HG02970 (cell line): Measurements from ENCODE around the gene AGMO.

ENCODE experiments used
- ATAC-seq: cut with Tn5 transposase; IDR thresholded peaks from one replicate; pipeline ENCODE4 v1.9.1; 2021; ENCODE audit warnings: mild to moderate bottlenecking, moderate library complexity, moderate number of reproducible peaks; ENCODE audit not compliant: unreplicated experiment, low FRiP score

Gene AGMO

DNA sequence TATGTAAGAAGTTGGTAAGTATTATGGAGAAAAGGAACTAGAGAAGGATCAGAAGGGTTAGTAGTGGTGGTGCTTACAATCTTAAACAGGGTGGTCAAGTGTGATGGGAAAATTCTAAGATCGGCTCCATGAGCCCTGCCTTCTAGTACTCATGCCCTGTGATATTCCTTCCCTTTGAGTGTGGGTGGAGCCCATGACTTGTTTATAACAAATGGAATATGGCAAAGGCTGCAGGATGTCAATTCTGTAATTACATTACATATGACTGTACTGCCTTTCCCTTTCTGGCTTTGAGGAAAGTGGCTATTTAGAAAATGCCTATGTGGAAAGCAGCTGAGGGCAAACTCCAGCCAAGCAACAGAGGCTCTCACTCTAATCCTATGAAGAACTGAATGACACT, 309.6 kb downstream of the AGMO start:
- no peak for ATAC-seq

GRCh38 chr7:15248514-15248913, 313.3 kb downstream of the AGMO start:
- no peak for ATAC-seq

DNA sequence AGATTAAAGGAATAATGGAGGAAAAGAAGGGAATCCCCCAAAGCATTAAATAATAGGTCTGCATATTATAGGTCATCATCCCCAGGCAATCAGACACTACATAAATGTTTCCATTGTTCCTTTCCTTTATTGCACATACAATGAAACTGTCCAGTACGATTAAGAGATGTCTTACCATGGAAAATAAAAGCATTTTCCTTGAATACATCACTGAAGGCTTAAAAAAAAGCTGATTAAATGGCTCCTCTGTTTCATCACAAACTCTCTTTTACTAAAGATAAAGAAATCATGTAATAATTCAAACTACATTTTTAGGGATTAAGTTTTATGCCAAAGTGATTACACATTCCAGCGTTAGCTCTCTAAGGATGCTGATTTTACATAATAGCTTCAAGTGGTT, 316.0 kb downstream of the AGMO start:
- ATAC-seq = no peak

DNA sequence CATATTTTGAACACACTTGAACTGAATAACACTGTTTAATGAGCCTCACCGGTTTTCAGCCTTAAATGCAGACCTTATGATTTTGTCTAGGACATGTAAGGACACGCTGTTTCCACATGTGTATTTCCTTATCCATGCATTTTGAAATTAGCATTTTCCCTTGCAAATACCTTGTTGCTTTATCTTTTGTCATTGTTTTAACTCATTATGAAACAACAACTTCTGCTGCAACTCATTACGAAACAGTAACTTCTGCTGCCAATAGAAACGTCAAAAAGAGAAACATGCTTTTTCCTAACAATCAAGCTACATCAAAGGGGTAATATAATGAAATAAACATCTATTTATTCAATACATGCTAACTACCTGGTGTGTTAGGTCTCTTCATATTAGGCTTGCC, 322.0 kb downstream of the AGMO start:
- no peak for ATAC-seq

GRCh38 chr7:15236952-15237351, 324.9 kb downstream of the AGMO start:
- ATAC-seq = no peak

GRCh38 chr7:15234431-15234830, 327.4 kb downstream of the AGMO start:
- no peak for ATAC-seq

- no peak for ATAC-seq
Measured at GRCh38 chr7:15228831-15229230, 333.0 kb downstream of the AGMO start.

DNA sequence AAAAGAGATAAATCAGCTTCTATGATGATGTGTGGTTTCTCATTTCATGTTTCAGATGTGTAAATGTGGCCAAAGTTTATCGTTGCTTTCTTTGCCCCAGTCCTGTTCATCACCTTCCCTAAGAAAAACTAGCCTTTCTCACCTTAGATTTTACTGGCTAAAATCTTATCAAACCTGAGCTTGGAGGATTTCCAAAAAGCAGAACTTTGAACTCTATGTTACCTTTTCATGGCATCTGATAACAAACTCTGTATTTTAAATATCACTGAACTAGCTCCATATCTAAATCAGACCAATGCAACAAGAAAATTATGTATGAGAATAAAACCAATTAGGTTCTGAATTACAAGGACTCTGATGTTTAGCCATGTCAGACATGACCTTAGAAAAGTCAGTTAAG, 335.8 kb downstream of the AGMO start:
- ATAC-seq = no peak

GRCh38 chr7:15219758-15220157, 342.1 kb downstream of the AGMO start:
- no peak for ATAC-seq

GRCh38 chr7:15218261-15218660, 343.6 kb downstream of the AGMO start:
- no peak for ATAC-seq

DNA sequence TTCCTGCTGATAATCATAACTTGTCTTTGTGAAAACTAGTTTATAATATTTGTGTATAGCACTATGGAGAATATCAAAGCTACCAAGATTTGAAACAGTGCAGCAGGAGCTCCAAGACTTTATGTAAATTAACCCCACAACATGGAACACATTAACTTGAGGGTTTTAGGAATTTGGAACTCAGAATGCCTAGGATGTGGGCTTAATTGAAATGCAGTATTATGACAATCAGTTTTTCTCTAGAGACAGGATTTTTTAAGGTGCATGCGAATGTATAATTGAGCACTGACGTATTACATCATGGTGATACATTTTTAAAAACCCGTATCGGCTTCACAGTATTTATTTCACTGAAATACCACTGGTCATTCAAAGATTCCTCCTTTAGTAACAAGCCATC, 346.2 kb downstream of the AGMO start:
- ATAC-seq = no peak

GRCh38 chr7:15214976-15215375, 346.8 kb downstream of the AGMO start:
- ATAC-seq = no peak

DNA sequence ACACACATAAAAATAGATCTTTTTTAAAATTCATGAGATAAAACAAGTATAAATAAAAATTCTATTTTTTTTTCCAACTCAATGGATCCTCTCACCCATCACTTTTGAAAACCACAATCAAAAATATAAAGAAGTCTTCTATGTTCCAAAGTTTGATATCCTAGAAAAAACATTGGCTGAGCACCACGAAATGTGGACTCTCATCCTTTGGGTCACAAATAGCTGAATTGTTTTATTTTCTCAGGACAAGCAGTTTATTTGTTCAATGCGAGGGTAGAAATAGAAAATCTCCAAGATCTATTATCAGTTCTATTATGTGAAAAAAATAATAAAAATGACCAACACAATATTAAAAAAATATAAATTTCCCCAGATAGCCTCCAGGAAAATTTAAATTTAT, 348.7 kb downstream of the AGMO start:
- no peak for ATAC-seq

DNA sequence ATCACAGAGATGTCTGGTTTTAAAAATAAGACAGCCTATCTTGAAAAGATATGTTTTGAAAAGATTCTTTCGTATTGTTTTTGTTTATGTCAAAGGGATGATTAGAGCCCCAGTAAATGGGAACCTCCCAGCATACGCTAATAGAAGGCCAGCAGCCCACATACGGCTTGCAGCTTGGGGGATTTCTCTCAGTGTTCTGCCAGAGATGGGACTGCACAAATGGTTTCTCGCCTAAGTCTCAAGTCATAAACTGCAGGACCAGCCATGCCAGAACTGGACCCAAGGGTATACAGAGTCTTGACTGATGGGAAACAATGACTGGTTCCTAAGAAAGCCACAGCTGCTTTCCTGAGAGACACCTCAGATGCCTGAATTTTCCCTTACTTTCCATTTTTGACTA, 352.4 kb downstream of the AGMO start:
- ATAC-seq = no peak

DNA sequence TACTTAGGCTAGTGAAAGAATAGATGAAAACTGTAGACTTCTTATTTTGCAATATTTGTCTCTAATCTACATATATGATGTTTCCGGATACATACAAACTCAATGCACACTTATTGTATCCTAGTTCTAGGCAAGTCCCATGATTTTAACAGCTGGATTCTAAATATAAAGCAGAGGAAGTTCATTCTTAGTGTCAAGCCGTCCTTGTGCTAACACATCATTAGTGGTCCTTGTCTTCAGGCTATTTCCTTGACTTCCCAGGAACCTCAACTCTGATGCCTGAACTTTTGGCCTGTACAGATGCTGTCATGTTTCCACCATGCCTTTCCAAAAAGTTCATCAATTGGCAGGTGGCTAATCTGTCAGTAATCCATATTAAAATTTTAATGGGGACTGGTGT, 357.4 kb downstream of the AGMO start:
- no peak for ATAC-seq

DNA sequence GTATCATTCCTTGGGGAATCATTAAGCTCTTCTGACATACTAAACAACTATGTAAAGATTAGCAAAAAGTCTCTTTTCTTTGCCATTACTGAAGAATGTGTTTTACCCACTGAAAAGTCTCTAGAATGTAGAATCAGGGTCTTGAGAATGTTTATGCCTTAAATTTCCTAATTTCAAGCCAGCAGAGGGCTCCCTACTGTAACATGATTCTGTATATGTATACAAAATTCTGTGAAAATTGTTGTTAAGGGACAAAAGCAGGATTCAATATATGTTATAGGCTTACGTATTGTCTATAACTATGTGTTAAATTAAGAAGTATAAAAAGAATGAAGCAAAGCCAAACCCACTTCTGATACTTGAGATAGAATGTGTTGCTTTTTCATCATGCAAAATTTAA, 362.3 kb downstream of the AGMO start:
- ATAC-seq = no peak

- ATAC-seq = no peak
Measured at GRCh38 chr7:15197042-15197977, 364.5 kb downstream of the AGMO start.

DNA sequence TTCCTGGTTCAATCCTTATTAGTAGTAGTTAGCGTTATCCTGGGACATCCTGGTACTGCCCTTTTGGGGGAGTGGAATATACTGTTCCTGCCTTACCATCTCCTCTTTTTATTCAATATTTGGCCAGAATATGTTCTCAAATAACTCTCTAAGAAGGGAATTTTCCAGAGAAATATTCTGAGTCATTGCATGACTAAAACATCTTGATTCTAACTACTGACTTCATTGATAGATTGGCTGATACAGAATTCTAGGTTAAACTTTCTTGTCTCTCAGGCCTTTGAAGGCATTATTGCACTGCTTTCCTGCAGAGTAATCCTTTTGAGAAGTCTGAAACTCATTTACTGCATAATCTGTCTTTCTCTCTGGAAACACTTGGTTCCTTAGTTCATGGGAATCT, 383.8 kb downstream of the AGMO start:
- no peak for ATAC-seq

DNA sequence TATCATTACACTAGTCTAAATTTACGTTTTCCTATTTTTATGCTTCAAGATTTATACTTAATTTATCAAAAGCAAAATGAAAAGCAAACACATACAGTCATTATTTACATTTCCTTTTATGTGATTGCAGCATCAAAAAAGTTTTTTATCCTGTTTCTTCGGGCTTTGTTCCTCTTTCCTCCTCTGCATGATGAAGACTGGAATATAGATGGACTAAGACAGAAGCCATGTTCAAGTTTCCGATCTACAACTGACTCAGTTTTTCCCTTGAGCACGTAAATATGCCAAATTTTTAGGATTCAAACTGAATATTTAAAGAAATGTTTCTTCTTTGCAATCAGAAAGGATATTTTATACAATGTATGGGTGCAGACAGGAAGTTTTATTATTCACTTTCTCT, 385.7 kb downstream of the AGMO start:
- ATAC-seq = no peak

DNA sequence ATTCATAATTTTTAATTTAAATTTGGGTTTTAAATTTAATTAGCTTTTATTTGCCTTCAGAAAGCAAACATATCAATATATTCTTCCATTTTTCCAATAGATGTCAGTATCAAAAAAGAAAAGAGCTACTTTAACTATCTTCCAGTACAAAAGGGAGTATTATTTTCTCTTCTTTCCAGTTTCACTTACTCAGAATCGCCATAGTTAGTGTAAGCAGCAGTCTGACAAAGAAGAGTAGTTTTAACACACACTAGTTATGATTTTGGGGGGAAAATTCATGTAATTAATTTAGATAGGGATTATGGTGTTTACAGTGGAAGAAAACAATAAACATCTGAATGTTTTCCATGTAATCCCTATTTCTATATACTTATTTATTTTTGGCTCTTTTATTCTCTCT, 386.7 kb downstream of the AGMO start:
- ATAC-seq = no peak

DNA sequence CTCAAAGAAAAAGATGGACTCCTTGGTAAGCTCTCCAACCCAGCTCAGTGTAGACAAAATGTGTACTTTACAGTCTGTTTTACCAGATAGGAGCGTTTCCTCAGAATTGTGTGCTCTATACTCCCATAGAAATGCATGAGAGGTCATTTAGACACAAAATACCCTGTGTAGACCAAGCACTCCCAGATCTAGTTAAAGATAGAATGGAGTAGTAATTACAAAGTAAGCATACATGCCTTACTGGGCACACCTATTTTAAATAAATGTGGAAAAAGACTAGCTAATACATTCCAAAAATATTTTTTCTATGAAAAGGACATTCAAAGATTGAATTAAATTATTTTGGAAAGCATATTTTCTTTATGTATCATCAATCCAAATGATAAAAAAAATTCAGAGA, 387.3 kb downstream of the AGMO start:
- ATAC-seq = no peak

DNA sequence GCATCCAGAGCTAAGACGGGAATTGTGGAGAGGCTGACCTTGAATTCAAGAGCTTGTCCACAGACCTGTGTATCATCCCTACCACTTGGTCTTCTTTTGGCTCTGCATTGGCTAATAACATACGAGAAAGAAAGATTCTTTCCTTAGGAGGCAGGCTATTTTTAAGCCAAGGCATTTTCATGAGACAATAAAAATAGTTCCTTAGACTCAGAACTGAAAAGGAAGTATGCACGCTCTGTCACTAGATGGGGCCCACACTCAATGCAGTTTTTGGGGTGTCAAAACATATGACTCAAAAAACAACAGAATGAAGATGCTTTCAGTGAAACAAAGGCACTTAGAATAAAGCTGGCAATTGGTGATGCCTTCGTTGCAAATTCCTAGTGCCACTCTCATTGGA, 393.3 kb downstream of the AGMO start:
- no peak for ATAC-seq

DNA sequence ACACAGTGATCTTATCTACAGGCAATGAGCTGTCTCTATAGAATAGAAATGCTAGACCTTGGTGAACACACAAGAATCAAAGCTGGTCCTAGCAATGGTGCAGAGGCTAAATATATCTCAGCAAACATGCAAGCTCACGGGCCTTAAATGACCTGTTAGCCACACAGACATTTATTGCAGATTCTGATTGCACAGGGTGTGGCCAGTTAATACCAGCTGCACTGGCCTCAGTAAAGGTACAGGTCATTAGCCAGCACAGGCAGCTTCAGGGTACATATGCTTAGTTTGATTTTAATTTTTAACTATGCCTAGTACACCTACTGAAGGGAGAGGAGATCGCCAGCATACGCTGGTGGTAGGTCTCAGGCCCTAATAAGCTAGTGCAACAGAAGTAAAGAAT, 393.9 kb downstream of the AGMO start:
- ATAC-seq = no peak
